Peyer's patch (tissue), 4 donors: Measurements from ENCODE around the gene CDC73.

Experiments used
- CTCF ChIP-seq, 6 experiments: fragments of 450-650 bp in 4 of 6; fragments of 200-600 bp in 2 of 6; sonication (generic) in 1 of 6; IDR thresholded peaks; one replicate each; pipeline ENCODE4 v1.5.1; 2017 to 2019; ENCODE audit warnings: antibody characterized with exemption in 6 of 6, mild to moderate bottlenecking in 3 of 6, moderate library complexity in 1 of 6
- POLR2A ChIP-seq, 2 donors: fragments of 450-650 bp; IDR thresholded peaks; one replicate each; pipeline ENCODE4 v1.5.1; 2017; ENCODE audit warnings: antibody characterized with exemption in 2 of 2, mild to moderate bottlenecking in 2 of 2, moderate library complexity in 2 of 2

- no peak for TF ChIP-seq CTCF (IDR thresholded peaks at IDR 0.05)
- no peak for TF ChIP-seq POLR2A (IDR thresholded peaks at IDR 0.05)
Observed at GRCh38 chr1:193087893-193088292, 33.9 kb upstream of the CDC73 start.
